ENCODE measurements around the gene ZNF692.
"Not testable (repeated sequence)": the region's sequence is repeated elsewhere in the genome, so short reads cannot be mapped to it uniquely, and the experiment has no call there.

The ZNF692 gene

GRCh38 chr1:248849152-248849551 lies 9.7 kb downstream of the ZNF692 start:
- DNase-seq (ENCODE audit: low read depth), result no peak

GRCh38 chr1:248848602-248849001 lies 10.3 kb downstream of the ZNF692 start:
- no peak for DNase-seq (ENCODE audit: low read depth)

- no peak for DNase-seq (ENCODE audit: low read depth)
Measured at GRCh38 chr1:248847956-248848561, 10.8 kb downstream of the ZNF692 start.

GRCh38 chr1:248847181-248847955 lies 11.5 kb downstream of the ZNF692 start:
- DNase-seq (ENCODE audit: low read depth), result no peak

DNA sequence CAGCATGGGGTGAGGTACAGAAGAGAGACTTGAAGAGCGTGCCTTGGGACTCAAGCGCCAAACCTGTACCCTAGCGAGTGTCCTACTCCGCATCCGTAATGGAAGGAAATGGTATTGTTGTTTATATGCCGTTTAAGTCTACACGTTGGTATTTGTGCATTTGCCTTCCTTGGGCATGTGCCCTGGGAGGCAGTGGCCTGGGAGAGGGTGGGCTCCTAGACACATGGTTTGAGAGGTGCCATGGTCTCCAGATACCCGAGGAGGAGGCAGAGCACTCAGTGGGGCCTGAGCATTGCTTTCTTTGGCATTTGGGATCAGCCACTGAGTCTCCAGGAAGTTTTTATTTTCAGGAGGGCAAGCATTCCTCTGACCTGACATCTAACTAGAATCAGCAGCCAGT lies 14.4 kb downstream of the ZNF692 start:
- no peak for DNase-seq (ENCODE audit: low read depth)

GRCh38 chr1:248843687-248844086 lies 15.2 kb downstream of the ZNF692 start:
- no peak for DNase-seq (ENCODE audit: low read depth)

DNA sequence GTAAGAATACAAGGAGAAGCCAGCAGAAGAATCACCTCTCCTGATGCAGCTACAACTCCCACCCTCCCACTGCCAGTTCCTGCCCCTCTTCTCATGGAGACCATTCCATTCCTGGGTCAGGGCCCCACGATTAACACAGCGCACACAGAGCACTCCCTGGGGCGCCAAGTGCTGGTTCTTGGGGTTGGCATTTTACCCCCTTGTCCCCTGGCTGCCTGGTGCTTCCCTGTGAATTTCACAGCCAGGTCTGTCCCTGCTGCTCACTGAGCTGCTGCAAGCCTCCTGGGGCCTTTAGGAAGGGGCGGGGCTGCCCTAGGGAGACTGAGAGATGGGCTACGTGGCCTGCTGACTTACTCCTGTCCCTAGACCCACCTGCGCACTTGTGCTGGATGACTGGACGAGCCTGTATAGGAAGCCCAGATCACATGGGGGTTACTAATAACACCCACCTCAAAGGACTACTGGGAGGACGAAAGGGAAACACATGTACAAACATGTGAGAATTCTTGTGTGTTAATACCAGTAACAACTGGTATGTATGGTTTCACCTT lies 16.0 kb downstream of the ZNF692 start:
- DNase-seq (ENCODE audit: low read depth), result no peak

DNA sequence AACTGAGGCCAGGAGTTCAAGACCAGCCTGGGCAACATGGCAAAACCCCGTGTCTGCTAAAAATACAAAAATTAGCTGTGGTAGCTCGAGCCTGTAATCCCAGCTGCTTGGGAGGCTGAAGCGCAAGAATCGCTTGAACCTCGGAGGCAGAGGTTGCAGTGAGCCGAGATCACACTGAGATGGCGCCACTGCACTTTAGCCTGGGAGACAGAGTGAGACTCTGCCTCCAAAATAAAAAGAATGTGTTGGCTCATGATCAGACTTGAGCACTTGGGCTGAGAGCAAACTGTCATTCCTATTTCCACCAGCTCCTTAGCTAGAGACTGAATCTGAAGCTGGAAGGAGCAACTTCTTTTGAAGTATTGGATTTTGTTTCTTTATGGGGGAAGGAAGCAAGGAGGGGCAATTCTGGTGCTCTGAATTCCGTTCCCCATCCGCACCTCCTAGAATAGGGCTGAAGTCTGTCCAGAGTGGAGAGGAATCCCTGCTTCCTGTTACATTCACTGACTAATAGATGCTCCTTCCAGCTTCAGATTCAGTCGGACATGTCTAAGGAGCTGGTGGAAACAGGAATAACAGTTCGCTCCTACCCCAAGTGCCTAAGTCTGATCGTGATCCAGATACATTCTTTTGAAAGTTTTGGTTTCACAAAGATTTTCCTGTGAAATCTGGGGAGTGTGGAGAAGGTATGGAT lies 17.0 kb downstream of the ZNF692 start:
- no peak for DNase-seq (ENCODE audit: low read depth)

DNA sequence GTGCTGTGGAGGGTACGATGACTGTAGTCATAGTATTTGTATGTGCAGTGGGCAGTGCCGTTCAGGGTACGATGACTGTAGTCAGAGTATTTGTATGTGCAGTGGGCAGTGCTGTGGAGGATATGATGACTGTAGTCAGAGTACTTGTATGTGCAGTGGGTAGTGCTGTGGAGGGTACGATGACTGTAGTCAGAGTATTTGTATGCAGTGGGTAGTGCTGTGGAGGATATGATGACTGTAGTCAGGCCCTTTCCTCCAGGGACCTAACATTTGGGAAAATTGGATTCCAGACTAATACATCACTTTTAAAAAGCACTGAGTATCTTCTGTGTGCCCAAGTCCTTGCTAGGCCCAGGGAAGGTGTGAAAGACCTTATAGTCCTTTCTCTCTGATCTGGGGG lies 17.9 kb downstream of the ZNF692 start:
- no peak for DNase-seq (ENCODE audit: low read depth)

- DNase-seq (ENCODE audit: low read depth), result no peak
Measured at GRCh38 chr1:248839168-248839555, 19.7 kb downstream of the ZNF692 start.

- DNase-seq (ENCODE audit: low read depth), result peak; percentile 75
Measured at GRCh38 chr1:248838357-248839167, 20.3 kb downstream of the ZNF692 start.

- DNase-seq (ENCODE audit: low read depth), result peak; percentile 92
Measured at GRCh38 chr1:248837781-248838356, 21.0 kb downstream of the ZNF692 start, which contains the start of gene ZNF672. Gene ZNF672 (plus strand): TSS chr1:248838224. CDS start chr1:248847275, 9,051 bp downstream.

DNA sequence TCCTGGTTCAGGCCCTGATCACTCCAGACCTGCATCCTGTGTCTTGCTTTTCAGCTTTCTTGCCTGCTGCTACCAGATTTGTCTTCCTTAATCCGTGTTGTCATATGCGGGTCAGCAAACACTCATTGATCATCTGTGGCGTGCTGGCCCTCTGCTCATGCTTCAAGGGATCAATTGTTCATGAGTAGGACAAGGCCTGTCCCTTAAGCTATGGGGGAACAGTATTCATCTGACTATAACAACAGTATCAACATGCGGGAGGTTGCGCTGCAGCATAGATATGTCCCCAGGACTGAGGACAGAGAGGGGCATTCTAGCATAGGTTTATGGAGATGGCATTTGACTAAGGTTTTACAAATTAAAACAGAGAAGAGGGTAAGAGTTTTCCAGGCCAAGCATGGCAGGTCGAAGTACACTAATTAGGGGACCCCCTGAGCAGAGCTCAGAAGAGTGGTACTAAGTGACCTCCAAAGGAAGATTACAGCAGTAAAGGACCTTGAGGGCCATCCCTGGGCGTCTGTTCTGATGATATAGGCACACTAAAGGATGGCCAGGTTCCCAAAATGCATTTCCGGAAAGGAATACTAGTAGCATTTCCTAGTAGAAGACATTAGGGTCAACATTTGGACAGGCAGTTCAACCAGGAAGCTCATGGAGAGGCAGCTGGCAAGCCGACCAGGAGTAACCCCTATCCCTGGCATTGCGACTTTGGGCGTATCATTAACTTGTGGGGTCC lies 21.7 kb downstream of the ZNF692 start:
- no peak for DNase-seq (ENCODE audit: low read depth)

- no peak for DNase-seq (ENCODE audit: low read depth)
Measured at GRCh38 chr1:248834343-248834940, 24.4 kb downstream of the ZNF692 start.

GRCh38 chr1:248831842-248832241 lies 27.0 kb downstream of the ZNF692 start:
- DNase-seq (ENCODE audit: low read depth), result no peak

GRCh38 chr1:248830718-248831017 lies 28.2 kb downstream of the ZNF692 start:
- not testable (repeated sequence) for DNase-seq (ENCODE audit: low read depth)

DNA sequence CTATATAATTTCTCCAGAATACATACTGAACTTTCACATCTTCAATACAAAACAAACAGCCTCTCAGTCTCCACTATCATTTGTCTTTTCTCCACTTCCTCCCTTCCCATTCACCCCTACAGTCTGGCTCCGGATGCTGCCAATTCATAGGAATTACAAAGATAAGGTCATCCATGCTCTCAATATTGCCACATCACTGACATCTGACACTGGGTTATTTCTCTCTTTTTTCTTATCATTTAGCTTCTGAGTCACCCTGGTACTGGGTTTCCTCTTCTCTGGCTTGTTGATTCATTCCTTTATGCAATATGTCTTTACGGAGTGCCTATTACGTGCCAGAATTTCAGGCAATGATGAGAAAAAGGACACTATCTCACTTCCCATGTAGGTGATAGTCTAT lies 30.0 kb downstream of the ZNF692 start:
- no peak for DNase-seq (ENCODE audit: low read depth)

DNA sequence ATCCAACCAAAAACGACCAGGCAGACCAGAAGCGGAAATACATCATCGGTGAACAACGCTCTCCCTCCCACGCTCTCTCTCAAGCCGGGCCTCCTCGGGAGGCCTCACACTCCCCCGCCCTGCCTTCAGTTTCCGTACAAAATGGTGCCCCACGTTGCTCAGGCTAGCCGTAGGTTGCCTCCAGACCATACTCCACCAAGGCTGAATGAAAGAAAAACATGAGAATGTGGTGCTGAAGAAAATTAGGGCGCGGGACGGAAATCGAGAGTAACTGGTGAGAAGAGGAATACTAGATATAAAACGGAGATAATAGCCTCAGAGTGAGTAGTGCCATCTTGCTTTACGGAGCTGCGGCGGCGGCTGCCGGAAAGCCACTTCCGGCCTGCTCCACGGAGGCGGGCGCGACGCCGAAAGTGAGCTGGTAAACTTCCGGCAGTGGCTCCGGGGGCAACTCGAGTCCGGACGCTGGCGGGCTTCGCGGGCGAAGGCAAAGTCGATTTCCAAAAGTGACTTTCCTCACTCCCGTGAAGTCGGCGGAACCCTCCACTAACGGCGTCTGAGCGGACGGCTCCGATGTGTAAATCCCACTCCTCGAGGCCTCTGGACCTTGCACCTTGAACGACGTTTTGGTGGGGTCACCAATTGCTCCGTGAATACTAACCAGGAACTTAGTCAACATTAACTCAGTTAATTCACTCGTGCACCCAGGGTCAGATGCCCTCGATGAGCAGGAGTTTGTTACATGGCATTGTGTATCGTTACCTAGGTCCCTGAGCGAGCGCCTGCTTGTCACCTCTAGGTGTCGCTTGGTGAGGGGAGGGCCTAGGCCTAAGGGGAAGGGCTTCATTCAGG lies 32.8 kb downstream of the ZNF692 start, which contains the start of gene SH3BP5L:
Gene SH3BP5L (minus strand): TSS at position 7 of the 852 bp plus-strand sequence. CDS start 980 bp downstream, outside the sequence.
- peak; percentile 85 for DNase-seq (ENCODE audit: low read depth)

DNA sequence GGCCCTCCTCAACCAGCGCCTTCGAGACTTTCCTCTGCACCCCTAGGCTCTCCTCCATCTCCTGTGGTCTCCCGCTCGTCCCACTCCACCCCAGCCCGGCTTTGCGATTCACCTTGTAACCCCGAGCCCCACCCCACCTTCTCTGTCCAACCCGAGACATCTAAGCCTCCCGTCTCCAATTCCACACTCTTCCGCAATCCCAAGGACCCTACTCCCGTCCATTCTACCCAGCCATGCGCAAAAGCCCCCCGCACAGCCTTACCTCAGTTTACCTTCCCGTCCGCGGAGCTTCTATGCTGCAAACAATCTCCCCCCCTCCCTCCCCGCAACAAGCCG lies 33.3 kb downstream of the ZNF692 start:
- DNase-seq (ENCODE audit: low read depth), result no peak

- no peak for DNase-seq (ENCODE audit: low read depth)
Measured at GRCh38 chr1:248825136-248825535, 33.7 kb downstream of the ZNF692 start.

Measured in activated T-cell treated with anti-CD3 and anti-CD28 coated beads for 24 hours (primary cell).